HG03565 (cell line): ENCODE measurements around the gene GPC6.
"Not testable (repeated sequence)": the region's sequence is repeated elsewhere in the genome, so short reads cannot be mapped to it uniquely, and the experiment has no call there.

Experiments used
- ATAC-seq: cut with Tn5 transposase; IDR thresholded peaks from one replicate; pipeline ENCODE4 v1.9.1; 2021; ENCODE audit warnings: mild to moderate bottlenecking, moderate library complexity; ENCODE audit not compliant: unreplicated experiment

Gene GPC6

DNA sequence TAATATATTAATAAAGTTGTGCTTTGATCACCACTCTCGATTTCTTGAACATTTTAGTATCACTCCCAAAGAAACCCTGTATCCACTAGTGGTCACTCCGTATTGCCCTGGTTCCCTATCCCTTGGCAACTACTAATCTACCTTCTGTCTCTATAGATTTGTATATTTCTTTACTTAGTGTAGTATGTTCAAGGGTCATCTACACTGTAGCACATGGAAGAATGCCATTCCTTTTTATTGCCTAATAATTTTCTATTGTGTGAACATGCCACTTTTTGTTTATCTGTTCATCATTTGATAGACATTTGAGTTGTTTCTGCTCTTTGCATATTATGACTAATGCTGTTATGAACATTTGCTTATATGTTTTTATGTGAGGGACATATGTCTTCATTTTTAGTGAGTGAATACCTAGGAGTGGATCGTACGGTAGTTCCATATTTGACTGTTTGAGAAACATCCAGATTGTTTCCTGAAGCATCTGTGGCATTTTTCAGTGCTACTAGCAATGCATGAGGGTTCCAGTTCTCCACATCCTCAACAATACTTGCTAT lies 254.0 kb downstream of the GPC6 start:
- ATAC-seq: no peak

GRCh38 chr13:93496117-93496516 lies 269.5 kb downstream of the GPC6 start:
- ATAC-seq: not testable (repeated sequence)

DNA sequence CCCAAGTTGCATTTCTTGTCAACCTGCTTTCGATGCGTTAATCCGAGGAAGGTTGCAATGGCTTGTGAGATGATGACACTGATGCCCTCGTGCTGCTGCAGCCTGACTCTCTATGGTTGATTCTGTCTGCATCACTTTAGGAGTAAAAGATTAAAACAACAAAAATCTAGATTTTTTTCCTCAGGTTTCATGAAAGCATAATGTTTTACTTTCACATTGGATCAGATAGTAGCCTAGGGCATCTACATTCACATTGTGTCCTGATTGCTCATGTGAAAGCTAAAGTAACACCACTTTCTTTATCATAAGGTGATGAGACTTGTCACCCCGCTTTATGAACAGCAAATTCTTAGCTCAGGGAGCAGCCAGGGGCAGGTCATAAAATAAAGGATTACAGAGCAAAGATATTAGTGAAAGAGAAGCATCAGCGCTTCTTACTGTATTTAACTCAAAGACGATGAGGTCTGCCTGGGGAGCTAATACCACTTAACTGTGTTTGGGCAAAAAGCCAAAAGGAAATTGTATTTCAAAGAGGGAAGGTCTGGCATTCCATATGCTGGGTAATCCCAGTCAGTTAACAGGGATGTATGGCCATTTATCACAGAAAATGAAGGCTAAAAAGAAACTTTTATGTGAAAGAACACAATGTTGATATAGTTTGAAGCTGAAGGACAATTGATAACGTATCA lies 270.5 kb downstream of the GPC6 start:
- ATAC-seq: no peak

DNA sequence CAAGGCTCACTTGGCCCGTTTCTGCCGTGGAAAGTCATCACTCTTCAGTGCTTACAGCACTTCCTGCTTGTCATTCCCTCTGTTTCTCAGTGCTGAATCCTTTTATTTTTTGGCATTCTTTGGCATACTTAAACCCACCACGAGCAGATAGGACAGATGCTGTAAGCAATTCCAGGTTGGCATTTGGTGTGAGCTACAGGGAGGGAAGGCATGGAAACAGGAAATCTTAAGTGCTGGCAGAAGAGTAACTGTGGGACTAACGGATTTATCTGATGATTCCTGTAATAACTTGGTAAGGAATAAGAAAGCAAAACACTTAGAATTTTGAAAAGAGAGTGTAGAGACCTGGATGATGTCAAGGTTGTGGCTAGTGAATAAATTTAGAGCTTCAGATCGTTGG lies 273.4 kb downstream of the GPC6 start:
- no peak for ATAC-seq

- ATAC-seq: no peak
Observed at GRCh38 chr13:93502071-93502470, 275.5 kb downstream of the GPC6 start.

- ATAC-seq: no peak
Observed at GRCh38 chr13:93502987-93503615, 276.5 kb downstream of the GPC6 start.

DNA sequence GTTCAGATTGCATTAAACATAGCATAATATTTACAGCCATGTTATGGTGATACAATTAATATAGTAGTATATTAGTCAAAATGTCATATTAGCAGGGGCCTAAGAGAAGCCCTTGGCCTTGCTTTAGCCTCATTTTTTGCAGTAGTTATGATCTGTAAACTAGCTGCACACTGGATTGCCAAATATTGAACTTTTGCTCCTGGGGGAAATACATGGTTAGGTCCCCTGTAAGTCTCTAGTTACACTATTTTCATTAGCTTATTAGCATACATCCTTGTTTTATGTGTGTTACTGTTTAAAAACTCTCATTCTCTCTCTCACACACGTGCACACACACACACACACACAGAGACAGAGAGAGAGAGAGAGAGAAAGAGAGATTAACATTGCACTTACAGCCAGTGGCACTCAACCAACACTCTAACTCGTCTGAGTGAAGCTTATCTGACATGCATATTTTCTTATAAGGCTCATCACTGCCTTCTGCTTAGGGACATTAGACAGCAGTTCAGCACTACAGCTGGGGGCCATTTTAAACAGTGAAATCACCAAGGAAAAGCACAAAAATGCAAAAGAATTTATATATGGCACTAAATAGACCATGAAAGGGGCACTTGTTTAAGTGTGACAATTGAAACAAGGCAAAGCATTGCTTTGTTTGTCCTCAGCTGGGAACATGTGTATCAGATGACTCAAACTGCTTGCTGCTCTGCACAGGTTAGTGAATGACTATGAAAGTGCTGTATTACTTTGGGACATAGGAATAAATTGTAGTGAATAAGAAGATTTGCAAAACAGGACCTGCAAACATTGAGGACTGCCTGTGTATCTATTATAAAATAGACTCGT lies 278.7 kb downstream of the GPC6 start:
- ATAC-seq: no peak

GRCh38 chr13:93511011-93511410 lies 284.4 kb downstream of the GPC6 start:
- no peak for ATAC-seq

DNA sequence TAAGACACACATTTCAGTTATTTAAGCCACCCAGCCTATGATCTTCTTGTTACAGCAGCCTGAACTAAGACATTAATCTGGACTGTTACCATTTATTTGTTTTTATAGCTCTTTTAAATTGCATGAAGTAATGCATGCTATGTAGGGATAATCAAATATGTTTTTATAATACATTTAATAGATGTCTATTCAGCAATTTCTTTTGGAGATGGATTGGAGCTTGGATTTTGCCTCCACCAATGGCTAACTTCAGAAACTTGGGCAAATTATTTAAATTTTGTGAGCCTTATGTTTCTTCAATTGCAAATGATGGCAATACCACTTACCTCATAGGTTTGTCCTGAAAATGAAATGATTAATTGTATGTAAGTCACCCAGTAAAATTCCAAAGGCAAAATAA lies 288.7 kb downstream of the GPC6 start:
- no peak for ATAC-seq

DNA sequence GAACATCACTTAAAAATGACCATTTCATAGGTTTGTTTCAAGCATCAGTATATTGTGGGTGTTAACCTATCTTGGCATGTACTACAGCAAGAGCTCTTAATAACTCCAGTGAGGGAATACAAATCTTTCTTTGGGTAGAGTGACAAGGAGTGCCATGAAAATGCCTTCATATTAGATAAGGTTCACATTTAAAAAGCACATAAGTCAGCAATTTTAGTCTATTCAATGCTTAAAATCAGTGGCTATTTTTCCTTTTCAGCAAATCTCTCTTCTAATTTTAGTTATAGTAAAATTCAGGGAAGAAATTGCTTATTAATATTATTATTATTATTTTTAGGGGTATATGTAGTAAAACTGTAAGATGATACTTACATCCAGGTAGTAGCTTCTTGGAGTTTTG lies 291.1 kb downstream of the GPC6 start:
- ATAC-seq: no peak

GRCh38 chr13:93521307-93521706 lies 294.7 kb downstream of the GPC6 start:
- ATAC-seq: no peak

GRCh38 chr13:93522501-93522900 lies 295.9 kb downstream of the GPC6 start:
- ATAC-seq: no peak

DNA sequence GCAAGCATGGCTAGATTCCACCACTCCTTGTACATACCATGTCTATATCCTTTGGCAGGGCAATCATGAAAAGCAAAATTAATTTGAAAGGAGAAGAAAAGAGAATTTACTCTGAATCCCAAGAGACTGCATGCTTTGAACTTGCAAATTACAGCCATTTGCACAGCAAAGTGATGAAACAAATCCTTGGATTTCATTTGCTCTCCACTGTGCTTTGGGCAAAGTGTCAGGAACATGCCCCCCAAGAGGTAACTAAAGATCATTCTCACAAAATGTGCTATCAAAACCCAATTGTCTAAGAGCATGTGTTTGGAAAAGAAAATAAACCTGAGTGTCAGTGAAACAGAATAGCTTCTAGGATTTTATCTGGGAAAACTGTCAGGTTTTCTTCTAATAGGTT lies 298.5 kb downstream of the GPC6 start:
- no peak for ATAC-seq

- no peak for ATAC-seq
Observed at GRCh38 chr13:93527748-93528297, 301.2 kb downstream of the GPC6 start.

GRCh38 chr13:93529961-93530360 lies 303.4 kb downstream of the GPC6 start:
- no peak for ATAC-seq

DNA sequence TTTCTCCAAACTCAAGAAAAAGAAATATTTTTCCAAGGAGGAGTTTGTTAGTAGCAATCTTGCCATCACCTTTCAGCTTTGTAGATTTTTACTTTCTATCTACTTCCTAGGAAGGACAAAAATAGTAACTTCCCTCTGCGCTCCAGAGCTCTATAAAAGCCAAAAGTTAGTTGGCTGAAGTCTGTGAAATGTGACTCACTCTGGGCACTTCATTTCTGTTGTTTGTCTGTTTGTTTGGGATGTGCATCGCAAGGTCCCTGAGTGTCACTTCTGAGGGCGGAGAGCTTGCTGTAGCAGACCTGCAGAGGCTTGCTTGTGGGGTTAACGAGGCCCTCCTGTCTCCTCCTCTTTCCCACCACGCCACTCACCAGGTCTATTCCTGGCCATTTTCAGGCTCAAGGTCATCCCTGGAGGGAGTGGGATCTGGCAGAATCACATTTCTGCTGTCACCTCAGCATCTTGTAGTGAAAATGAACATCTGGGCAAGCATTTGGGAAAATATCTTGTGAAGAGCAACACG lies 307.6 kb downstream of the GPC6 start:
- no peak for ATAC-seq

DNA sequence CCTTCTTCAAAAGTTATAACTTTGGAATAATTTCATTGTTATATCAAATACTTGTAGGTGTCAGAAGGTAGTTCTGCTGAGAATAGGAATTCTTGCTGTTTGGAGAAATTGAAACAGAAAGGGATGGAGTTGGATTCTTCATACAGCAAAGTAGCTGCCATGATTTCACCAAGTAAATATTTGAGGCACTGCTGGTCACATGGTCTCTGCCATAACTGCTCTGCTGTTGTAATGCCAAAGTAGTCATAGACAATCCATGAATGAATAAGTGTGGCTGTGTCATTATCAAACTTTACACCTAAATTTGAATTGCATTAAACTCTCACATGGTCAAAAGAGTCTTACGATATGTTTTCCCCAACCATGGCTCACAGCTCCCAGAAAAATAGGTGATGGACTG lies 308.6 kb downstream of the GPC6 start:
- no peak for ATAC-seq

GRCh38 chr13:93539914-93540313 lies 313.3 kb downstream of the GPC6 start:
- no peak for ATAC-seq

DNA sequence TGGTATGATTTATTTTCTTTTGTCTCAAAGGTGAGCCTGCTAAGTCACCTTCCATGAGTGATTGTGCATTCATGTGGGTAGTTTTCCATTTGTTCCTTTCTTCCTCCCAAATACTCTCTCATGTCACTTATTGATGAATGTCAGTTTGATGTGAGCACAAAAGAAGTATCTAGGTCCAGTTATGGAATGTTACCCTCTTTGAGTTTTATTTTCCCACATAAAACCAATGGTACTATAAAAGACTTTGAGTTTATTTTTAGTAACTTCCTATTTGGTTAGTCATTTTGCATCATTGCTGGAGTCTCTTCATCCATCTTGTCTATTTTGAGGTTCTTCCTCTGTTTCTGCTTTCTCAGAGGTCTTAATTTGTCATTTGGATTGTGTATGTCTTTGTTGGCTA lies 321.3 kb downstream of the GPC6 start:
- no peak for ATAC-seq

- no peak for ATAC-seq
Observed at GRCh38 chr13:93549326-93550005, 322.9 kb downstream of the GPC6 start.

DNA sequence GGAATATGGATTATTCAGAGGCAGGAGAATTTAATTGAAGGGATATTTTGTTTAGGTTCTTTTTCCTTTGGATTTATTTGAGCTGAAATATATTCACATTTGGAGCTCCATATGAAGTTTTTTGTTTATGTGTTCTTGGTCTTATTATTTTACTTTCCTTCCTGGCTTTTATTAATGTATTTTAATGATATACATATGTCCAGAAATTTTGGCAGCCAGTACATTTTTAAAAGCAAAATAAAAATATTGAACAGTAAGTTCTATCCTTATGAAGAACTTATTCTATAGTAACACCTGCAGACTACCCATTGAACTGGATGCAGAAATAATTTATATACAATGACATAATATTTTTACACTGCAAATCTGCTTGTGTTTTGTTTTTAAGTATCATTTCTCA lies 323.6 kb downstream of the GPC6 start:
- ATAC-seq: no peak
